SU-DHL-6 (cell line): ENCODE data around the gene C2CD2L.

Experiments
- H2AFZ ChIP-seq: fragments of 200-600 bp; sonication (generic); 2 replicates; pipeline ENCODE4 v1.6.1; 2014; ENCODE audit warnings: low read depth, mild to moderate bottlenecking, moderate library complexity, mixed read lengths, antibody characterized with exemption, low read length; ENCODE audit not compliant: severe bottlenecking
- H3F3A ChIP-seq: fragments of 200-600 bp; shearing (Covaris generic); 2 replicates; pipeline ENCODE4 v1.6.0; 2016; ENCODE audit warnings: antibody characterized with exemption, mild to moderate bottlenecking; ENCODE audit not compliant: insufficient read depth
- H3K27ac ChIP-seq: fragments of 200-600 bp; sonication (generic); 2 replicates; pipeline ENCODE4 v1.5.1; 2016; ENCODE audit warnings: low read depth, mild to moderate bottlenecking, low read length, moderate library complexity, mixed read lengths
- H3K27me3 ChIP-seq: fragments of 200-600 bp; sonication (generic), shearing (Covaris generic); 2 replicates; pipeline ENCODE4 v1.6.0; 2014; ENCODE audit warnings: mild to moderate bottlenecking, low read length
- H3K36me3 ChIP-seq: fragments of 200-600 bp; sonication (generic); 2 replicates; pipeline ENCODE4 v1.6.1; 2014; ENCODE audit warnings: mild to moderate bottlenecking, low read length, mixed read lengths
- H3K4me2 ChIP-seq: fragments of 300-600, 200-600 bp; shearing (Covaris generic), sonication (generic); 2 replicates; pipeline ENCODE4 v1.6.0; 2014; ENCODE audit warnings: low read length, low read depth, mild to moderate bottlenecking; ENCODE audit not compliant: poor library complexity, severe bottlenecking
- H3K4me3 ChIP-seq: fragments of 200-600 bp; sonication (generic); 2 replicates; pipeline ENCODE4 v1.5.1; 2014; ENCODE audit warnings: antibody characterized with exemption, low read length, mild to moderate bottlenecking, mixed read lengths; ENCODE audit not compliant: insufficient read depth, poor library complexity, severe bottlenecking
- H3K79me2 ChIP-seq: fragments of 200-600 bp; sonication (generic); 2 replicates; pipeline ENCODE4 v1.6.1; 2014; ENCODE audit warnings: mild to moderate bottlenecking, low read length, moderate library complexity; ENCODE audit not compliant: insufficient read depth
- H3K9ac ChIP-seq: fragments of 200-600 bp; sonication (generic); 2 replicates; pipeline ENCODE4 v1.7.0; 2014; ENCODE audit warnings: mild to moderate bottlenecking, low read length
- H3K9me2 ChIP-seq: fragments of 200-600 bp; sonication (generic); replicated peaks from 2 replicates; pipeline ENCODE4 v1.6.1; 2014; ENCODE audit warnings: low read length; ENCODE audit not compliant: insufficient read depth
- H3K9me3 ChIP-seq: fragments of 200-600 bp; sonication (generic); 2 replicates; pipeline ENCODE4 v1.6.1; 2014; ENCODE audit warnings: low read length, mixed read lengths; ENCODE audit not compliant: insufficient read depth
- H4K20me1 ChIP-seq: fragments of 200-600 bp; sonication (generic); 2 replicates; pipeline ENCODE4 v1.6.1; 2014; ENCODE audit warnings: low read depth, mild to moderate bottlenecking, antibody characterized with exemption, low read length, moderate library complexity, mixed read lengths
- CTCF ChIP-seq: fragments of 200-600 bp; sonication (generic); IDR thresholded peaks from one replicate; pipeline ENCODE4 v1.5.1; 2017; ENCODE audit warnings: antibody characterized with exemption, mild to moderate bottlenecking, low read length, moderate library complexity; ENCODE audit not compliant: insufficient read depth, poor library complexity, severe bottlenecking
- EZH2phosphoT487 ChIP-seq: fragments of 200-600 bp; sonication (generic), shearing (Covaris generic); conservative IDR thresholded peaks from 2 replicates; pipeline ENCODE4 v1.6.1; 2018; ENCODE audit warnings: mild to moderate bottlenecking, antibody characterized with exemption, low read length, moderate library complexity, mixed read lengths

The C2CD2L gene

GRCh38 chr11:119118946-119119345 lies 11.8 kb downstream of the C2CD2L start:
- Histone ChIP-seq H2AFZ (no peak overlapping the region), H3K9me2 (no peaks in the 10 kb centered on the region), H3K9me3 (no peaks in the 10 kb centered on the region), H3K9ac (no peak overlapping the region), H3K27ac (no peak overlapping the region), H4K20me1 (no peaks in the 10 kb centered on the region), H3K79me2 (peaks cover 24% of the 10 kb centered on the region), H3K27me3 (no peaks in the 10 kb centered on the region), H3K4me3 (no peak overlapping the region), H3K4me2 (no peak overlapping the region), H3F3A (peaks cover 16% of the 10 kb centered on the region), H3K36me3 (no peaks in the 10 kb centered on the region)
- TF ChIP-seq CTCF (no peak), EZH2phosphoT487 (no peak)

GRCh38 chr11:119120639-119121007 lies 13.5 kb downstream of the C2CD2L start:
- TF ChIP-seq EZH2phosphoT487 (no peak), CTCF (no peak)
- Histone ChIP-seq H4K20me1 (no peaks in the 10 kb centered on the region), H3K4me2 (peak overlapping the region; percentile 79), H3K9me2 (no peaks in the 10 kb centered on the region), H3K27me3 (no peaks in the 10 kb centered on the region), H3K79me2 (peaks cover 29% of the 10 kb centered on the region), H3K9me3 (no peaks in the 10 kb centered on the region), H3K36me3 (no peaks in the 10 kb centered on the region), H3F3A (peaks cover 16% of the 10 kb centered on the region), H3K27ac (peak overlapping the region; percentile 50), H2AFZ (peak overlapping the region; percentile 1), H3K9ac (peak overlapping the region; percentile 64), H3K4me3 (peak overlapping the region; percentile 54)

- Histone ChIP-seq H3K9ac (peak within 1 kb of the TSS; percentile 89), H4K20me1 (no peaks in the 10 kb centered on the region), H3F3A (peaks cover 16% of the 10 kb centered on the region), H3K4me3 (peak within 1 kb of the TSS; percentile 92), H3K79me2 (peaks cover 29% of the 10 kb centered on the region), H2AFZ (peak within 1 kb of the TSS; percentile 77), H3K36me3 (no peaks in the 10 kb centered on the region), H3K9me3 (no peaks in the 10 kb centered on the region), H3K27me3 (no peaks in the 10 kb centered on the region), H3K27ac (peak within 1 kb of the TSS; percentile 50), H3K9me2 (no peaks in the 10 kb centered on the region), H3K4me2 (peak within 1 kb of the TSS; percentile 84)
- TF ChIP-seq CTCF (no peak), EZH2phosphoT487 (no peak)
Measured at GRCh38 chr11:119121008-119121810, 14.1 kb downstream of the C2CD2L start, which contains the start of gene HINFP. Gene HINFP (plus strand): TSS chr11:119121580. CDS start chr11:119126945, 5,365 bp downstream.
